Lung (tissue), 12 donors: ENCODE results near the gene PRR15L. TPM values are rescaled to one million over a fixed set of nuclear protein-coding genes. Genes with fewer than 3 reads are reported as not detected.

Experiments used
- ATAC-seq: fragments of 200-7000 bp; cut with Tn5 transposase; one replicate; pipeline ENCODE4 v1.9.1; 2020; ENCODE audit warnings: moderate number of reproducible peaks; ENCODE audit not compliant: insufficient read depth, low FRiP score
- DNase-seq, 3 donors: peaks; one replicate each; pipeline ENCODE4 v3.0.0-alpha.2; 2013 to 2017
- H3K27ac ChIP-seq, 2 donors: one replicate each; pipeline ENCODE4 v1.5.1; 2013; ENCODE audit warnings: mild to moderate bottlenecking in 2 of 2, moderate library complexity in 2 of 2, control low read depth in 1 of 2, inconsistent platforms in 1 of 2, low read depth in 1 of 2, low read length in 1 of 2
- H3K27me3 ChIP-seq, 3 donors: one replicate each; pipeline ENCODE4 v1.5.1; 2013; ENCODE audit warnings: low read length in 2 of 3; ENCODE audit not compliant: control insufficient read depth in 3 of 3, insufficient read depth in 3 of 3
- H3K36me3 ChIP-seq, 4 donors: one replicate each; pipeline ENCODE4 v1.5.1; 2013; ENCODE audit warnings: low read length in 4 of 4, mild to moderate bottlenecking in 1 of 4, moderate library complexity in 1 of 4; ENCODE audit not compliant: control insufficient read depth in 4 of 4, insufficient read depth in 4 of 4
- H3K4me1 ChIP-seq, 5 donors: one replicate each; pipeline ENCODE4 v1.5.1; 2013; ENCODE audit warnings: low read length in 5 of 5, mild to moderate bottlenecking in 2 of 5, moderate library complexity in 1 of 5; ENCODE audit not compliant: control insufficient read depth in 5 of 5, insufficient read depth in 5 of 5
- H3K4me3 ChIP-seq: one replicate; pipeline ENCODE4 v1.5.1; 2013; ENCODE audit warnings: mild to moderate bottlenecking, control low read depth, moderate library complexity
- H3K9ac ChIP-seq, 2 donors: one replicate each; pipeline ENCODE4 v1.5.1; 2013; ENCODE audit warnings: low read length in 2 of 2, control low read depth in 1 of 2; ENCODE audit not compliant: insufficient read depth in 1 of 2
- H3K9me3 ChIP-seq, 4 donors: one replicate each; pipeline ENCODE4 v1.5.1; 2013; ENCODE audit warnings: low read length in 3 of 4, mild to moderate bottlenecking in 1 of 4, moderate library complexity in 1 of 4; ENCODE audit not compliant: control insufficient read depth in 4 of 4, insufficient read depth in 3 of 4
- CTCF ChIP-seq: IDR thresholded peaks from 2 replicates; pipeline ENCODE4 v1.5.1; 2012; ENCODE audit warnings: mild to moderate bottlenecking; ENCODE audit errors: control extremely low read depth, extremely low read depth
- WGBS, 2 donors: extraction: QIAGEN DNeasy Blood & Tissue Kit; methylation state at CpG; one replicate each; pipeline ENCODE4 v1.1.7; 2013; 5-methylcytosine and 5-hydroxymethylcytosine counted together
- polyA plus RNA-seq, 2 donors: library from polyadenylated mRNA; stranded (reverse); fragments of 200-250 nt; gene quantifications; one replicate each; pipeline ENCODE4 v1.2.1, GENCODE V29; 2013
- total RNA-seq, 2 donors: library from RNA; depleted of rRNA in 1 of 2; stranded (reverse); fragments of >200 nt in 1 of 2; gene quantifications; one replicate each; pipeline ENCODE4 v1.2.1, GENCODE V29; 2014 to 2021
- donor health status: control.
- donor health status: control.
- donor health status: Bipolar disorder and iron deficiency.
- donor health status: healthy.
- donor health status: DM: yes; HTN: yes; CAD: no.

The PRR15L gene
- total and polyA plus RNA-seq, 4 donors: 59.5 to 98.5 (median 75.5) TPM

- H3K27me3 ChIP-seq: no peaks in the 10 kb centered on the region
- H3K9ac ChIP-seq: no peak overlapping the region
- H3K4me1 ChIP-seq: peaks cover 0 to 13% (median 2%) of the 10 kb centered on the region in 5 donors
- DNase-seq (no peak), ATAC-seq (no peak)
- TF ChIP-seq CTCF: no peak
- no peak overlapping the region for H3K4me3 ChIP-seq
- H3K27ac ChIP-seq: no peak overlapping the region
- H3K9me3 ChIP-seq: no peaks in the 10 kb centered on the region
- 92 to 97% methylated on average over 10 of the region's 10 CpGs for WGBS, 2 donors
- peaks cover 25 to 55% (median 36%) of the 10 kb centered on the region in 4 donors for H3K36me3 ChIP-seq
Observed at GRCh38 chr17:47975823-47976205, 18.1 kb upstream of the PRR15L start.

GRCh38 chr17:47975189-47975822 lies 17.6 kb upstream of the PRR15L start:
- ATAC-seq: no peak
- Histone ChIP-seq H3K9me3 (no peaks in the 10 kb centered on the region), H3K27me3 (no peaks in the 10 kb centered on the region), H3K36me3 (peaks cover 25 to 50% (median 31%) of the 10 kb centered on the region in 4 donors), H3K9ac (no peak overlapping the region), H3K4me3 (no peak overlapping the region), H3K4me1 (peaks cover 0 to 16% (median 2%) of the 10 kb centered on the region in 5 donors), H3K27ac (no peak overlapping the region)
- TF ChIP-seq CTCF: no peak
- DNase-seq: no peak
- WGBS, 2 donors: 88% methylated on average over 15 of the region's 15 CpGs

- H3K27me3 ChIP-seq: no peaks in the 10 kb centered on the region
- H3K9ac ChIP-seq: no peak overlapping the region
- H3K4me1 ChIP-seq: peaks cover 0 to 18% (median 3%) of the 10 kb centered on the region in 5 donors
- no peak overlapping the region for H3K27ac ChIP-seq
- no peak for DNase-seq
- no peak for ATAC-seq
- peaks cover 15 to 38% (median 23%) of the 10 kb centered on the region in 4 donors for H3K36me3 ChIP-seq
- WGBS, 2 donors: 94% methylated on average over 8 of the region's 8 CpGs
- H3K9me3 ChIP-seq: no peaks in the 10 kb centered on the region
- H3K4me3 ChIP-seq: no peak overlapping the region
- TF ChIP-seq CTCF: no peak
Observed at GRCh38 chr17:47973541-47973940, 15.9 kb upstream of the PRR15L start.
